HG03521 (cell line): ENCODE results near the gene MUCL3.
"Not testable (repeated sequence)": the region's sequence is repeated elsewhere in the genome, so short reads cannot be mapped to it uniquely, and the experiment has no call there.

Source experiments
- ATAC-seq: cut with Tn5 transposase; IDR thresholded peaks from one replicate; pipeline ENCODE4 v1.9.1; 2021; ENCODE audit warnings: mild to moderate bottlenecking, moderate library complexity; ENCODE audit not compliant: unreplicated experiment

Gene MUCL3

DNA sequence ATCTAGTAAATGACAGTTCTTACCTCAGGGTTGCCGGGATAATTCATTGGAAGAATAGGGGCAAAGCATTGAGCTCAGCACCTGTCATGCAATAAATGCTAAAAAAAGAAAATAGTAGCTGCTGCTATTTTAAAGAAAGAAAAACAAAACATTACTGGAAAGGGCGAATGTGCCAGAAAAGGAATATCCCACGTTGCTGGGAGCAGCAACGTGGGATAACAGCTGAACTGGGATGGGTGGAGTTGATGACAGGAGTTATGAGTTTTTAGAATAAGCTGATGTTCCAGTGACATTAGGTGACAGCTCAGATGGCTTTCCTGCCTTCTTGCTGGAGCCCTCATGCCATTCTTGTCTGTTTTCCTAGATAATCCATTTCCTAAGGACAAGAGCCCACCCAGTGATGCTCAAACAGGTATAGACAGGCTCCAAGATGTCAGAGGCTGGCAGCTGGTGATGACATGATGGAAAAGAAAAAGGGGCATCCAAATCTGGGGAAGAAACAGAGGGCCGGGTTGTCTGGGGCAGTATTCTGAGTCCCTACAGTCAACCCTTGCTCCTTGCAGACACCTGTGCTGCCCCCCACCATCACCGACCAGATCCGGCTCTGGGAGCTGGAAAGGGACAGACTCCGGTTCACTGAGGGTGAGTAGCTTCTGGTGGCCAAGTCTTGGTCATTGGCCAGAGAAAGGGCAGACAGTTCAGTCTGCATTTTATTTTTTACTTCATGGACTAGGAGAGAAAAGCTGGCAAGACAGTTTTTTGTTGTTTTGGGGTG, 27.8 kb upstream of the MUCL3 start:
- ATAC-seq = no peak

GRCh38 chr6:30913721-30914075, 27.1 kb upstream of the MUCL3 start:
- no peak for ATAC-seq

DNA sequence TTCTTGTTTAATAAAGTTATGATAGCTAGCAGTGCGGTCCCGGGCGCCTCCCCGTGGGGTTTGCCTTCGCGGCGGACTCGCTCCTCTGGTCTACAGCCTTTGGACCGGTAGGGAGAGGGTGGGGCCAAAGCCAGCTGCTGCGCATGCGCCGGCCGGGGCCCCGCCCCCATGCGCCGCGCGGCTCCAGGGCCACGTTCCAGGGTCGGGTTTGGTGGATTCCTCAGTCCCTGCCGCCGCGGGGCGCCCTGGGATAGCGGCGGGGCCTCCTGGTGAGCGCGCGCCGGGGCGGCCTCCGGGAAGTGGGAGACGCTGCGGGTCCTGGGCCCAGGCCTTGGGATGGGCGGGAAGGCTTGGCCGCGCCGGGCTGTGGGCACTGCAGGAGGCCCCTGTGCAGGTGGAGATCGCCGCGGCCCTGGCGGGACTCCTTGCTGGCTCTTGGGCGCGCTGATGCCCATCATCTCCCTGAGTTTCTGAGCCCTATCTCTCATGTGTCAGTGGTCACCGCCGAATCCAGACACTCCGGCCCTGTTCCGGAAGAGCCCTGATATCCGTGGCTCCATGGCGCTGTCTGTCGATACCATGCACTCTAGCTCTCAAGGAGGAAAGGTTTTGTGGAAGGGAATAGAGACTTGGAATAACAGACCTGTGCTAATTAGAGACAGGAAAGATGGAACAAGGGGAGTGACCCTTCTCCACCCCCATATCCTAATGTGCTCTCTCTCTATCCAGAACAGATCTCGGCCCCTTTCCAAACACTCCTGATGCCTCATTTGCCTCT, 26.5 kb upstream of the MUCL3 start, which contains the start of gene VARS2:
TSS of gene VARS2 (plus strand) at position 163 of the 778 bp plus-strand sequence. CDS start at position 762, 599 bp downstream.
- ATAC-seq = peak; percentile 77

- no peak for ATAC-seq
Measured at GRCh38 chr6:30914854-30915590, 25.8 kb upstream of the MUCL3 start.

DNA sequence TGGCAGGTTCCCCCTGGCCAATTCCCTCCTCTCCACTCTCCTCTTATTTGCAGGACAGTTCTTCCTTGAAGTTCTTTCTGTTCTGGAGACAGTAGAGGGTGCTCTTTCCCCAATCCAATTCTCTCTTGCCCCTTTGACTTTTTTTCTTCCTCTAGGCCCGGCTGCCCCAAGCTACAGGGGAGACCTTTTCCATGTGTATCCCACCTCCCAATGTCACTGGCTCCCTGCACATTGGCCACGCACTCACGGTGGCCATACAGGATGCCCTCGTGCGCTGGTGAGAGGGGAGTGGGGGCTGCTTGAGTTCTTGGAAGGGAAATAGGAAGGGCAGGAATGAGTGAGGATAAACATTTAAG, 25.2 kb upstream of the MUCL3 start:
- no peak for ATAC-seq

- no peak for ATAC-seq
Measured at GRCh38 chr6:30917041-30917440, 23.7 kb upstream of the MUCL3 start.

DNA sequence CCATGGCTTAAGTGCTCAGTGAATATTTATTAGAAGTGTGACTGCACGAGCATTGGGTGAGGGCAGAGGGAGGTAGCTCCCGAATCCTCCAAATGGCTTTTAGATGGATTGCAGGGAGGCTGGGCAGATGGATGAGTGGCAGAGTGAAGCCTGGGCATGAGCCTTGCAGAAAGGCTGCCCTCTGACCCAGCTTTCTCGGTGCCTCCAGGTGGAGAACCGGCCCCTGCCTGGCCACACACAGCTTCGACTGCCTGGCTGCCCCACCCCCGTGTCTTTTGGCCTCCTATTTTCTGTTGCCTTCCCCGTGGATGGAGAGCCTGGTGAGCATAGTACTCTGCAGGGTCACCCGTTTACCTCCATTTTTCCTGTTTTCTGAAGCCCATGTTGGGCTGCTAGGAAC, 23.3 kb upstream of the MUCL3 start:
- ATAC-seq = no peak

- no peak for ATAC-seq
Measured at GRCh38 chr6:30918670-30919069, 22.1 kb upstream of the MUCL3 start.

DNA sequence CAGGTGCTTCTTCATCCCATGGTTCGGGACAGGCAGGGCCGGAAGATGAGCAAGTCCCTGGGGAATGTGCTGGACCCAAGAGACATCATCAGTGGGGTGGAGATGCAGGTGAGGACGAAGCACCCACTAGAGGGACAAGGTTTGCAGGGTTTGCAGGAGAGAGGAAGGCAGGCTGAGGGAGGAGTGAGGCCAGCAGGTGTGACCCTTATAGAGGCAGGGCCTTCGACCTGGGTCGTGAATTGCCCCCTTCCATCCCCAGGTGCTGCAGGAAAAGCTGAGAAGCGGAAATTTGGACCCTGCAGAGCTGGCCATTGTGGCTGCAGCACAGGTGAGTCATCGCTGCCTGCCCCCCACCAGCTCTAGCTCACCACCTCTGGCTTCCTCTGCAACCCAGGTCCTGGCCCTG, 18.3 kb upstream of the MUCL3 start:
- no peak for ATAC-seq

- ATAC-seq = not testable (repeated sequence)
Measured at GRCh38 chr6:30924040-30924627, 16.6 kb upstream of the MUCL3 start.

DNA sequence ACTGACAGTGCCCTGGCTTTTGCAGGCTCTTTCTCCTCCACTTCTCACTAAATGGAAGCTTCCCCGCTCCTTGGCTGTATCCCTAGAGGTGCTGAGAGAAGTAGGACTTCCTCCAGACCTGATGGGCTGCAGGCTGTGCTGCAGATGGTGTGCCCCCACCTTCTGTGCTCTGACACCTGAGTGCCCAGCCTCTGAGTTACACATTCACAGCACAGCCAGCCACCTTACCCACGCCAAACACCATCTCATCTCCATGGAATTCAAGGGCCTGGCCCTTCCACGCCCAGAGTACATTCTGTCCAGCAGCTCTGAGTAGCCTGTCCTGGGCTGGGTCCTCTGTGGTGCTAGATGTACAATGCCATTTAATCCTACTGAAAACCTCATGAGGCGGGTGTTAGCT, 14.1 kb upstream of the MUCL3 start:
- no peak for ATAC-seq

DNA sequence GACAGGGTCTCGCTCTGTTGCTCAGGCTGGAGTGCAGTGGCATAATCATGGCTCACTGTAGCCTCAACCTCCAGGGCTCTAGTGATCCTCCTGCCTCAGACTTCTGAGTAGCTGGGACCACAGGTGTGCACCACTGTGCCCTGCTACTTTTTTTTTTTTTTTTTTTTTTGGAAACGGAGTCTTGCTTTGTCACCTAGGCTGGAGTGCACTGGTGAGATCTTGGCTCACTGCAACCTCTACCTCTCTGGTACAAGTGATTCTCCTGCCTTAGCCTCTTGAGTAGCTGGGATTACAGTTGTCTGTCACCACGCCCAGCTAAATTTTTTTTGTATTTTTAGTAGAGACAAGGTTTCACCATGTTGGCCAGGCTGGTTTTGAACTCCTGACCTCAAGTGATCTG, 13.7 kb upstream of the MUCL3 start:
- not testable (repeated sequence) for ATAC-seq

- no peak for ATAC-seq
Measured at GRCh38 chr6:30928677-30929076, 12.1 kb upstream of the MUCL3 start.

- no peak for ATAC-seq
Measured at GRCh38 chr6:30930506-30930905, 10.3 kb upstream of the MUCL3 start.

DNA sequence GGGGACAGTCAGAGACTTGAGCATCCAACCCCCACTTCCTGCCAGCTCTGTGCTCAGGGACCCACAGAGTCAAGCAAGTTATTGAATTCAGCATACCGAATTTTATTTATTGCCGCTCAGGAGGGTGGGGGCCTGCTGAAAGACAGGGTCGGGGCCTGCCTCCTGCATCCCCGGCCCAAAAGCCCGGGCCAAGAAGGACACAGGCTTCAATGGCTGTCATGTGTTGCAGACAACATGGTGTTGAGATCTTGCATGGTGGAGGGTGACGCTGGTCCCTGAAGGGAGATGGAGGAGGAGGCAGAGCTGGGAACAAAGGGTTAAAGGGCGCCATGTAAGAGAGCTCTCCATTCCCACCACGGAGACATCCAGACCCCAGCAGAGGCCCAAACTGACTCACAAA, 9.5 kb upstream of the MUCL3 start:
- ATAC-seq = no peak

GRCh38 chr6:30931969-30932645, 8.7 kb upstream of the MUCL3 start, which contains the start of gene SFTA2:
Gene SFTA2, minus strand, starts transcription at chr6:30932170. Its CDS starts 74 bp downstream, at chr6:30932096.
- no peak for ATAC-seq

DNA sequence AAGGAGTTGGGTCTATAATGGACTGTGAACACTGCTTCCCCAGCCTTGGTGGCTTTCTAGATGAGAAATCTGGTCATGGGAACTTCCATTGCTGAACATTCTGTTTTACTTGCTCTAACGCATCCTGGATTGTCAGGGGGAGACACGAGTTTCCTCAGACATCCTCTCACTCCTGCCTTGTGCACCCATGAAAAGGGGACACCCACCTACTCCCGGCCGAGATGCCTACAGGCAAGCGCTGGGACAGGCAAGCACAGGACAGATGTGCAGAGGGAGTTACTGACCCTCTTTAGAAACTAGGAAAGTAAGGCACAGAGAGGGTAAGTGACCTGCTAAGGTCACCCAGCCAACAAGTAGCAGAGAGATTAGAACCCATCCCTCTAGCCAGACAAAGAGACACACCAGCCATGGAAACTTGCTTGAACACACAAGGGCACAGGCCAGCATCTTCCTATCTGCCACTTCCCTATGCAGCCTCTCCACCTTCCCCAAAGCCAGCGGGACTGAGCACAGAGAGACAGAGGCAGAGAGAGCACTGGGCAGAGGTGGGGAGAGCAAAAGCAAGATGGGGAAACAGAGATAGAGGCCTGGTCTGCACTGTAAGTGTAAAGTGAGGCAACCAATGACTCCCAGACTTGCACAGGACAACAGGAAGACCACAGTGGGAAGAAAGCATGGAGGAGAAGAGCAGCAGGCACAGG, 8.0 kb upstream of the MUCL3 start:
- no peak for ATAC-seq

DNA sequence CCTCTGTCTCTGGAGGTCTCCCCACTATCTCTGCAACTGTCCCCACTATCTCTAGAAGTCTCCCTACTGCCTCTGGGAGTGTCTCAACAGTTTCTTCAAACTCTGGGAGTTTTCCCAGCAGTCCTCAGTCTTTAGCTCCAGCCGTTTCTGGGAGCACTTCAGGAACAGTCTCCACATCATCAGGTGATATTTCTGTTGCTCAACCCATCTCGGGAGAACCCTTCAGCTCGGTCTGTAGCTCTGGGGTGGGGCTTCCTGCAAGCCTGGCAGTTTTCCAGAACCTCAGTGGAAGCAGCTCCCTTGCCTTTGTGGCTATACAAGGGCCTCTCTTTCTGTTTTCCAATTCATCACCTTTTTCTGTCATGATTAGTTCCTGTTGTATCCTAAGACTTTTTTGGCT, 5.8 kb upstream of the MUCL3 start:
- ATAC-seq = no peak

GRCh38 chr6:30937265-30937664, 3.5 kb upstream of the MUCL3 start:
- ATAC-seq = no peak

DNA sequence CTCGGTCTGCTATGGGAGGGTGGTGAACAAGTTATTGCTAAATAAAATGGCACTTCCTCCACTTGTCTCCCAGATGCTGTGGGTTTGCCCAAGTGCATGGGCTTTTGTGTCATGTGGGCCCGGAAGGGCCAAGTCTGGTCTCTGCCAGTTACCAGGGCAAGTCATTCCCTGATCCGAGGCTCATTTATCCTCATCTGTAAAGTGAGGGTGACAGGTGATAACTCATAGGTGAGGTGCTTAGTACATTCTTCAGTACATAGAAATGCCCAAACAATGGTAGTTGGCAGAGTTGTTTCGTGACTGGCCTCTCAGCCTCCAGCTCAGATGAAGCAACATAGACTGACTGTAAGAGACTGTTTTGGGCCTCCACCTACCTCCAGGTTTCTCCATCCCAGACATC, 2.0 kb upstream of the MUCL3 start:
- ATAC-seq = no peak
